HUES64 (cell line): ENCODE results near the gene CDH8.

Experiments used
- H3K27ac ChIP-seq: 2 replicates; pipeline ENCODE4 v1.7.0; 2013; ENCODE audit warnings: low read depth, low read length, inconsistent platforms
- H3K27me3 ChIP-seq: 2 replicates; pipeline ENCODE4 v1.6.1; 2013; ENCODE audit warnings: mild to moderate bottlenecking, low read length; ENCODE audit not compliant: insufficient read depth
- H3K36me3 ChIP-seq: 2 replicates; pipeline ENCODE4 v1.6.1; 2013; ENCODE audit warnings: mild to moderate bottlenecking, low read length; ENCODE audit not compliant: insufficient read depth
- H3K4me1 ChIP-seq: 2 replicates; pipeline ENCODE4 v1.6.1; 2013; ENCODE audit warnings: mild to moderate bottlenecking, low read length, moderate library complexity; ENCODE audit not compliant: insufficient read depth
- H3K4me3 ChIP-seq: 2 replicates; pipeline ENCODE4 v1.5.1; 2013; ENCODE audit warnings: mild to moderate bottlenecking, low read length, moderate library complexity
- H3K9ac ChIP-seq: 2 replicates; pipeline ENCODE4 v1.6.1; 2013; ENCODE audit warnings: mild to moderate bottlenecking, low read depth, low read length
- H3K9me3 ChIP-seq: 2 replicates; pipeline ENCODE4 v1.6.1; 2013; ENCODE audit warnings: low read depth, low read length; ENCODE audit not compliant: insufficient read depth
- WGBS: fragments of 150-250, 120-280 bp; methylation state at CpG from one replicate; pipeline ENCODE4 v1.1.7; 2013; ENCODE audit warnings: missing lambda C conversion rate; 5-methylcytosine and 5-hydroxymethylcytosine counted together

CDH8 gene

DNA sequence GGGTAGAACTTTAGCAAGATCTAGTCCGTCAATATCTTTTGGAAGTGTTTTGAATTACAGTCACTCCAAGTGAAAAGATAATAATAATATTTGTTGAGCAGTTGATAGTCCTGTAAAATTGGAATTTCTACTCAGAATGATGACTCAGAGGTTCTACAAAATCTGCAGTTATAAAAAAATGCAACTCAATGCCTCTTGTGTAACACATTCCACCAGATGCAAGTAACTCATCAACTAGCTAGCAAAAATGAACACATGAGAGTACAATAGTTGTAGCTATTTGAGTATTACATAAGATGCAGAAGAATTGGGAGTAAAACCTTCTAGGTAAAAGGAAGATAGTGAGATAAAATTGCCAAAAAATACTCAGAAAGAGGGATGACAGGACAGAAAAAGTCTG, 177.2 kb downstream of the CDH8 start:
- 100% methylated on average over 1 of the region's 1 CpG for WGBS
- Histone ChIP-seq H3K4me1 (peaks cover 50% of the 10 kb centered on the region), H3K4me3 (no peak overlapping the region)

DNA sequence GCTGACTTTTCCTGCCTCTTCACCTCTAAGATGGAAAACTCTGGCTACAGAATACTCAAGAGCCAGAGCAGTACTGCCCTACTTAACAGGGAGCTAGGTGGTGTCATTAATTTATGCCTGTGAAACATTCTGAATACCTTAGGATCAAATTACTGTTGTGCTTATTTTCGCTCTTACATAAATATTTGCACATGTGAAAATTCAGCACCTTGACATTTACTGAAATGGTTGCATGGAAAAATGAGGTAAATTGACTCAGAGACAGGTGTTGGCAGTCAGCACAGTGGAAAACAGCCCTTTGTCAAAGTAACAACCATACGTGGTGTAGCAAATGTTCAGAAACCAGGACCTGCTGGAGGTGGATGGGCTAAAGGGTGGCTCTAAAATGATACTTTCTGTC, 193.6 kb downstream of the CDH8 start:
- H3K4me3 ChIP-seq = no peak overlapping the region
- no peaks in the 10 kb centered on the region for H3K27me3 ChIP-seq
- WGBS = 94% methylated on average over 2 of the region's 2 CpGs
- H3K4me1 ChIP-seq = peaks cover 11% of the 10 kb centered on the region; the same call in 1 of the 2 replicates
- H3K36me3 ChIP-seq = no peaks in the 10 kb centered on the region
- H3K27ac ChIP-seq = no peak overlapping the region
- H3K9me3 ChIP-seq = no peaks in the 10 kb centered on the region
- no peak overlapping the region for H3K9ac ChIP-seq

More for the DNA sequence above, 177.2 kb downstream of the CDH8 start:
- H3K27ac ChIP-seq = no peak overlapping the region
- H3K27me3 ChIP-seq = no peaks in the 10 kb centered on the region
- H3K9ac ChIP-seq = no peak overlapping the region
- peaks cover 6% of the 10 kb centered on the region; the same call in 1 of the 2 replicates for H3K36me3 ChIP-seq
- no peaks in the 10 kb centered on the region for H3K9me3 ChIP-seq

DNA sequence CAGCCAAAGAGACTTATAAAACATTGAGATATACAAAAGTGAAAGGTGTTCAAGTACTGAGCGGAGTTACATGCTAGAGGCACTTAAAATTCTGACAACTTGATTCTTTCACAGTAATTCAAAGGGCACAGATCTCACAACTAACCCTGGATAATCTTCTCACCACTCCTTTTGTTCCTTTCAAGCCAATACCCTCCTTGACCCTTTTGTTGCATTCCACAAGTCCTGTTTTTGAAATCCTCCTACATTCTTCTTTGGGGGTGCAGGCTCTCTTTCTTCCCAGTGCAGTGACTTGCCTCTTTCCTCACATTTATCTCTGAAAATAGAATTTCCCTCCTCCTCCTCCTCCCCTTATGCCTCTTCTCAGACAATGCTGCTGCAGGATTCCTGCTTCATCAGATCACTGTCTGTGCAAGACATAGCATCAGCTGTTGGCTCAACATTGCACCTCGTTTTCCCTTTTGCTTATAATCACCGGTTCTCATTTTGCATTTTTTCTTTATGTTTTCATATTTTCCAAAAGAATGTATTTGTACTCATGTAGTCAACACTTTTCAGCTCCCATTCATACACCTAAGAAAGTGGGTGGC, 199.3 kb downstream of the CDH8 start:
- Histone ChIP-seq H3K4me1 (peaks cover 29% of the 10 kb centered on the region), H3K9me3 (no peaks in the 10 kb centered on the region), H3K27ac (0 out of 2 replicates have a peak overlapping the region, but pooled peaks have one; percentile 5), H3K27me3 (no peaks in the 10 kb centered on the region), H3K9ac (no peak overlapping the region), H3K36me3 (no peaks in the 10 kb centered on the region), H3K4me3 (no peak overlapping the region; the same call in 1 of the 2 replicates)
- 82% methylated on average over 3 of the region's 3 CpGs for WGBS

- Histone ChIP-seq H3K27me3 (no peaks in the 10 kb centered on the region), H3K9ac (no peak overlapping the region), H3K27ac (no peak overlapping the region), H3K4me3 (no peak overlapping the region), H3K9me3 (no peaks in the 10 kb centered on the region), H3K36me3 (no peaks in the 10 kb centered on the region), H3K4me1 (peaks cover 37% of the 10 kb centered on the region)
- 87% methylated on average over 1 of the region's 2 CpGs for WGBS
These were observed 202.2 kb downstream of the CDH8 start for GRCh38 chr16:61834082-61834481.

GRCh38 chr16:61831351-61831917, 204.8 kb downstream of the CDH8 start:
- 95% methylated on average over 4 of the region's 5 CpGs for WGBS
- no peaks in the 10 kb centered on the region for H3K27me3 ChIP-seq

GRCh38 chr16:61829631-61830030, 206.6 kb downstream of the CDH8 start:
- Histone ChIP-seq H3K36me3 (no peaks in the 10 kb centered on the region), H3K4me3 (no peak overlapping the region), H3K9ac (no peak overlapping the region), H3K9me3 (no peaks in the 10 kb centered on the region), H3K27ac (no peak overlapping the region; the same call in 1 of the 2 replicates), H3K27me3 (no peaks in the 10 kb centered on the region), H3K4me1 (peaks cover 9% of the 10 kb centered on the region)
- 83% methylated on average over 2 of the region's 2 CpGs for WGBS

More at GRCh38 chr16:61831351-61831917, 204.8 kb downstream of the CDH8 start:
- H3K4me3 ChIP-seq = no peak overlapping the region
- H3K36me3 ChIP-seq = no peaks in the 10 kb centered on the region
- peaks cover 14% of the 10 kb centered on the region for H3K4me1 ChIP-seq
- H3K27ac ChIP-seq = no peak overlapping the region
- H3K9ac ChIP-seq = no peak overlapping the region
- H3K9me3 ChIP-seq = no peaks in the 10 kb centered on the region

DNA sequence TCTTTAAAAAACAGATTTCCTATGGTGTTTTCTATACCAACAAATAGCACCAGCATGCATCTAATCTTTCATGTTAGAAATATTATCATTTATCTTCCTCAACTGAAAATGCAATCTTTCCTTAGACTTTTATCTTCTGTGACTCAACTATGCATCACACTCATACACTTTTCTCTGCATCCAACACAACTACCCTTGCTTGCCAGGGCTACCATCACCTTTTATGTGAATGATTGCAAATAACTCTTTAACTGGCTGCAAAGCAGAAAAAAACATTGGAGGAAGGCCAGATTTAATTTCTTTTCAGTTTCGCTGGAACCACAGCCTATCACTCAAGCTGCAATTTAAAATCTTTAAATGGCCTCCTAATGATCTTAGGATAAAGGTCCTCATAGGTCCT, 212.9 kb downstream of the CDH8 start:
- WGBS = 95% methylated on average over 1 of the region's 1 CpG

DNA sequence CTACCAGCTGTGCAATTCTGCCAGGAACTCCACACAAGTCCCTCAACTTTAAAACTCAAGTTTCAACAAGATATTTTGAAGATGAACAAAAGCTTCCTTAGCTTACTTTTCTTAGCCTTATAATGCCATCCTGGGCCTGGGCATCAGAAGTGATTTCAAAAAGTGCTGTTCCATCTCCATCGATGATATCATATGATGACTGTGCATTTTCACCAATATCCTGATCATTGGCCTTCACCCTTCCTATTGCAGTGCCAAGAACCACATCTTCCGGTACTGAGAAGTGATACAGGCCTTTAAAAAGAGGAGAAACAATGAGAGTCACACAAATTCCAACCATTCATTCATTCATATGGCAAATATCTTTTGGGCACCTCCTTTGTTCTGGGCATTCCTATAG, 215.4 kb downstream of the CDH8 start:
- no peaks in the 10 kb centered on the region for H3K4me1 ChIP-seq
- H3K27me3 ChIP-seq = no peaks in the 10 kb centered on the region
- no peak overlapping the region for H3K4me3 ChIP-seq
- no peak overlapping the region for H3K9ac ChIP-seq
- no peak overlapping the region for H3K27ac ChIP-seq
- 0 out of 2 replicates have a peak, but pooled peaks cover 7% of the 10 kb centered on the region for H3K36me3 ChIP-seq
- H3K9me3 ChIP-seq = no peaks in the 10 kb centered on the region
- 97% methylated on average over 2 of the region's 2 CpGs for WGBS

More for the DNA sequence above, 212.9 kb downstream of the CDH8 start:
- Histone ChIP-seq H3K4me3 (no peak overlapping the region), H3K27me3 (no peaks in the 10 kb centered on the region), H3K9ac (no peak overlapping the region), H3K4me1 (no peaks in the 10 kb centered on the region; the same call in 1 of the 2 replicates), H3K9me3 (no peaks in the 10 kb centered on the region), H3K27ac (no peak overlapping the region), H3K36me3 (0 out of 2 replicates have a peak, but pooled peaks cover 7% of the 10 kb centered on the region)

DNA sequence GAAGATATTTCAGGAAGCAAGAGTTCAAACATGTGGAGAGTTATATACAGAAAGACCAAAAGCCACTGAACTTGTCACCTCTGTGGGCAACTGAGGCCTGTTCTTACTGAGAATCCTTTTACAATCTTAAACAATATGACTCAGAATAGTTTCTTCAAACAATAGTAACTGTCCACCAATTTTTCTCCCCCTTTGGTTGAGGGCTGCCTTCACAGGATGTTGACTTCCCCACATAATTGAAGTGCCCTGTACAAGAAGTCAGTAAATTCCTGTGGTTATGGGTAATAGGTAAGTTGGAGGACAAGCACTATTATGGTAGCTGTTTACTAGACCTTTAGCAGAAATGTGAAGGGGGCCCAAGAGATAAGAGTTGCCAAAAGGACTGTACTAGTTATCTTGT, 215.8 kb downstream of the CDH8 start:
- H3K9ac ChIP-seq = no peak overlapping the region
- H3K27ac ChIP-seq = no peak overlapping the region

GRCh38 chr16:61818850-61819249, 217.4 kb downstream of the CDH8 start:
- no peak overlapping the region for H3K4me3 ChIP-seq
- H3K36me3 ChIP-seq = 0 out of 2 replicates have a peak, but pooled peaks cover 7% of the 10 kb centered on the region
- 100% methylated on average over 1 of the region's 1 CpG for WGBS
- H3K27ac ChIP-seq = no peak overlapping the region
- no peaks in the 10 kb centered on the region for H3K27me3 ChIP-seq
- H3K9ac ChIP-seq = no peak overlapping the region
- H3K9me3 ChIP-seq = no peaks in the 10 kb centered on the region
- no peaks in the 10 kb centered on the region for H3K4me1 ChIP-seq

More for the DNA sequence above, 215.8 kb downstream of the CDH8 start:
- H3K4me3 ChIP-seq = no peak overlapping the region
- no peaks in the 10 kb centered on the region for H3K4me1 ChIP-seq
- 0 out of 2 replicates have a peak, but pooled peaks cover 7% of the 10 kb centered on the region for H3K36me3 ChIP-seq
- no peaks in the 10 kb centered on the region for H3K9me3 ChIP-seq
- no peaks in the 10 kb centered on the region for H3K27me3 ChIP-seq

GRCh38 chr16:61817583-61818278, 218.5 kb downstream of the CDH8 start:
- no peak overlapping the region for H3K4me3 ChIP-seq
- peaks cover 2% of the 10 kb centered on the region for H3K4me1 ChIP-seq
- no peak overlapping the region for H3K9ac ChIP-seq
- WGBS = 95% methylated on average over 7 of the region's 8 CpGs
- H3K36me3 ChIP-seq = 0 out of 2 replicates have a peak, but pooled peaks cover 7% of the 10 kb centered on the region
- H3K9me3 ChIP-seq = no peaks in the 10 kb centered on the region
- no peak overlapping the region for H3K27ac ChIP-seq
- H3K27me3 ChIP-seq = no peaks in the 10 kb centered on the region
